Activated CD8-positive, alpha-beta memory T cell treated with anti-CD3 and anti-CD28 coated beads, Interleukin-2, amount 10 ng/mL, durations not matched to agents 7 days and 5 days (primary cell): ENCODE data around the gene TYMP. TPM values are rescaled to one million over a fixed set of nuclear protein-coding genes. Genes with fewer than 3 reads are reported as not detected.

Experiments used
- ATAC-seq: fragments of 150-1000 bp; cut with Tn5 transposase; one replicate; pipeline ENCODE4 v1.10.0; 2021; ENCODE audit warnings: moderate library complexity
- CTCF ChIA-PET: fragments of 350-600 bp; sonication (Branson Sonifier 250); formaldehyde crosslinking; loops from one replicate; lab custom pipeline; 2021; ENCODE audit warnings: antibody characterized with exemption; lab: Charles Lee
- DNase-seq: peaks from one replicate; pipeline ENCODE4 v3.0.0-alpha.2; 2020
- H3K27ac Mint-ChIP-seq: one replicate; pipeline ENCODE4 v1.8.0; 2021; ENCODE audit warnings: mild to moderate bottlenecking, mixed read lengths
- H3K27me3 Mint-ChIP-seq: one replicate; pipeline ENCODE4 v1.8.0; 2021; ENCODE audit warnings: mixed read lengths
- H3K36me3 Mint-ChIP-seq: one replicate; pipeline ENCODE4 v1.8.0; 2021; ENCODE audit warnings: mild to moderate bottlenecking, mixed read lengths
- H3K4me1 Mint-ChIP-seq: one replicate; pipeline ENCODE4 v1.8.0; 2021; ENCODE audit warnings: mixed read lengths
- H3K4me3 Mint-ChIP-seq: one replicate; pipeline ENCODE4 v1.8.0; 2021; ENCODE audit warnings: mild to moderate bottlenecking, moderate library complexity, mixed read lengths
- H3K9me3 Mint-ChIP-seq: one replicate; pipeline ENCODE4 v1.8.0; 2022; ENCODE audit warnings: low read depth, mixed read lengths
- total RNA-seq, 2 experiments: library from RNA; stranded (reverse); gene quantifications; one replicate each; pipeline ENCODE4 v1.2.3, GENCODE V29; 2021

TYMP gene
- total RNA-seq, 2 experiments from 2014 or later, result 93.1 to 108 TPM

DNA sequence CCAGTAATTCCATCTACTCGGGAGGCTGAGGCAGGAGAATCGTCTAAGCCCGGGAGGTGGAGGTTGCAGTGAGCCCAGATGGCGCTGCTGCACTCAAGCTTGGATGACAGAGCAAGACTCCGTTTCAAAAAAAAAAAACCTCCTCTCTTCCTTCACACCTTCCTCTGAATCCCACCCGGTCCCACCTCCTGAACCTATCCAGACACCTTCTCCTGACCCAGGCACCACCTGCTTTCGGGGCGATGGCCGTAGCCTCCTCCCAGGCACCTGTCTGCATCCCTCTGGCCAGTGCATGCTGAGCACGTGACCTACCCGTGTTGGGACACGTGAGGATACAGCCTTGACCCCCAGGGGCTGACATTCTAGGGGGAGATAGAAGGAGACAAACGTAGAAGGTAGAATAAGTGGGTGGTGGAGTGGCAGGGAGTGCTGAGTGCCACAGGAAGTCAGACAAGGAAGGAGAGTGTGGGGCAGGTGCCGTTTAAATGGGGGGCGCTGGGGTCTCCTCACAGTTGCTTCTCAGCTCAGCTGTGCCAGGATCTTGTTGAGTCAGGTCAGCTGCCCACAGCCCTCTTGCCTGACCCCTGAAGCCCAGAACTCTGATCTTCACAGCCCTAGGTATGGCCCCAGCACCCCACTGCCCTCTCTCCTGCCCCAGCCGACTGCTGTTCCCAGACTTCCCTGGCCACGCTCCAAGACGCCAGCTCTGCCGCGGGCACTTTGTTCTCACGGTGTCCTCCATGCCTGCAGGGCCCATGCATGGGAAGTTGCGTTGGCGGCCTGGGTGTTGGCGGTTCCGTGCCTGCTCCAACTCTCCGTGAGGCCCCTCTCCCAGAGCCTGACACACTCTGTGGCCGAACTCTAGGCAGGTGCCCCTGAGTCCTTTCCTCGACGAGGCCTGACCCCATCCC is 44.3 kb downstream of the TYMP start:
- Mint-ChIP-seq H3K4me3 (no peak overlapping the region), H3K27ac (peak overlapping the region; percentile 3), H3K36me3 (no peaks in the 10 kb centered on the region), H3K4me1 (no peaks in the 10 kb centered on the region), H3K9me3 (no peaks in the 10 kb centered on the region), H3K27me3 (no peaks in the 10 kb centered on the region)
- no peak for DNase-seq
- ATAC-seq, result no peak
- CTCF ChIA-PET, result interaction anchor here (1.1 to 1.7 kb wide), 3 partner anchors 9 to 40 kb away, joined by 3 to 7 read pairs (median 4); partner anchors contain the start of gene SCO2

DNA sequence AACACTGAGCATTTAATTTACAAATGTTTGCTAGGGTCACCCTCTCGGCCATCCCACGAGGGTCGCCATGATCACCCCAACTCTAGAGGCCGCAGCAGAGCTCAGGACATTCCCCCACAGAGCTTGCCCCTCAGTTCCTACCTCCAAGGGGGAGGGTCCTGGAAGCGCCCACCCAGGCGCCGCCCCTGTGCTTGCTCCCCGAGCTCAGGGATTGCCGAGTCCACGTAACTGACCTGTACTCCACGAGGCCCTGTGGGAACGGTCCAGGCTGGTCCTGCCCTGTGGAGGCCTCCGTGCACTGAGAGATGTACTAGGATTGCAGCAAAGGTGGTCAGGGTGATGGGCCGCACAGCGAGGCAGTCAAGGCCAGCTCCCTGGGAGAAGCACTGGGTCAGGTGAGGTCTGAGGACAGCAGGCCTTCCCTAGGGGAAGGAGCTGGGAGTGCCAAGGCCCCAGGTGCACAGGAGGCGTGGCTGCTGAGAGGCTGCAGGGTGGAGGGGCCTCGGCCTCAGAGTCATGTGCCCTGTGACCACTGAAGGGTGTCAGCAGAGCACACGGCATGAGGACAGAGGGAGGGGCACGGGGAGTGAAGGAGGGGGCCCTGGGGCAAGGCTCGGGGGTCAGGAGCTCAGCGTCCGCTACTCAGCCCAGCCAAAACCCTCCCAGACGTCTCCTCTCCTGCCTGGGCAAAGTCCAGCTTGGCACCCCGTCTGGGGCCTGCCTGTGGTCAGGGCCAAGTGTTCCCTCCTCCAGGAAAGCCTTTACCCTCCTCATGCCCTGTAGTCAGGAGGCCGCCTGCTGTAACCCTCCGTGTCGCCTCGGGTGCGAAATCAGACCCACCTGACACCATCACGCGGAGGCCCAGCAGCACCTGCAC is 45.6 kb downstream of the TYMP start:
- H3K9me3 Mint-ChIP-seq, result no peaks in the 10 kb centered on the region
- peaks cover 9% of the 10 kb centered on the region for H3K27me3 Mint-ChIP-seq
- H3K27ac Mint-ChIP-seq, result no peak overlapping the region
- ATAC-seq (no peak), DNase-seq (no peak)
- H3K4me3 Mint-ChIP-seq, result no peak overlapping the region
- CTCF ChIA-PET, result interaction anchor here (0.9 to 1.7 kb wide), 5 partner anchors 11 to 41 kb away, joined by 3 to 7 read pairs (median 3); partner anchors contain the start of gene SCO2
- H3K36me3 Mint-ChIP-seq, result no peaks in the 10 kb centered on the region
- no peaks in the 10 kb centered on the region for H3K4me1 Mint-ChIP-seq

DNA sequence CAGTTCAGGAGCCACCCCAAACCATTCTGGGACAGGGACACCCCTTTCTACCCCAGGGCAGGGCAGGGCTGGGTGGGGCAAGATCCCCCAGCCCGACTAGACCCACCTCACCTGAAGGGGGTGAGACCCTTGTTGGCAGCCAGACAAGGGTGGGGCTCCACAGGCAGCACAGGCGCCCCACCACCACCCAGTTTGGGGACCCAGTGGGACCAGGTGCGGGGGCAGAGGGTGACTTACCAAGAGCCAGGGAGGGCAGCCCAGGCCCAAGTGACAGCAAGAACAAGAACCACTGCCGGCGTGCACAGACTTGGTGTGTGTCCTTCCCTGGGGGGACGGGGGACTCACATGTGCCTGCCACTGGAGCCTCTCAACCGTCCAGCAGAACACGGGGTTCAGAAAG is 46.3 kb downstream of the TYMP start:
- Mint-ChIP-seq H3K27ac (no peak overlapping the region), H3K4me1 (no peaks in the 10 kb centered on the region), H3K4me3 (no peak overlapping the region), H3K36me3 (no peaks in the 10 kb centered on the region), H3K9me3 (no peaks in the 10 kb centered on the region), H3K27me3 (peaks cover 15% of the 10 kb centered on the region)
- CTCF ChIA-PET, result interaction anchor here (1.2 kb wide), 1 partner anchor 15 kb away, joined by 3 read pairs; no protein-coding TSS in a partner anchor
- ATAC-seq, result no peak
- no peak for DNase-seq

DNA sequence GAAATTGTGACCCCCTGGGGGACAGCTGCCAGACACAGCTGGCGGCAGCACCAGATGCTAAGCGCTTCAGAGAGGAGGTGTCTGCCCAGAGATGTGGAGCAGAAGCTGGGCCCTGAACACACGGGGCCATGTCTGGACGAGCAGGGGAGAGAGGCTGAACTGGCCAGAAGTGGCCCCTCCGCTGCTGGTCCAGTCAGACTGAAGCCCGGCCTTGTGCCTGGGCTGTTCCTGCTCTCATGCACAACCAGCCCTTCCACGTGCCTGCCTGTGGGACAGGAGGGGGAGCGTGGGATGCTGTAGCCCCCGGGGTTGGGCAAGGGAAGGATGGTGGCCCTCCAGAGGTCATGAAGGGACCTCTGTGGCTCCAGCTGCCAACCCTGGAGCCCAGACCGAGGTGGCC is 46.7 kb downstream of the TYMP start:
- H3K9me3 Mint-ChIP-seq, result no peaks in the 10 kb centered on the region
- no peak overlapping the region for H3K27ac Mint-ChIP-seq
- no peaks in the 10 kb centered on the region for H3K4me1 Mint-ChIP-seq
- H3K36me3 Mint-ChIP-seq, result no peaks in the 10 kb centered on the region
- DNase-seq (no peak), ATAC-seq (no peak)
- peaks cover 16% of the 10 kb centered on the region for H3K27me3 Mint-ChIP-seq
- H3K4me3 Mint-ChIP-seq, result no peak overlapping the region
- CTCF ChIA-PET, result interaction anchor here (1.2 to 2.0 kb wide), 2 partner anchors 10 to 15 kb away, joined by 3 to 9 read pairs; no protein-coding TSS in a partner anchor

DNA sequence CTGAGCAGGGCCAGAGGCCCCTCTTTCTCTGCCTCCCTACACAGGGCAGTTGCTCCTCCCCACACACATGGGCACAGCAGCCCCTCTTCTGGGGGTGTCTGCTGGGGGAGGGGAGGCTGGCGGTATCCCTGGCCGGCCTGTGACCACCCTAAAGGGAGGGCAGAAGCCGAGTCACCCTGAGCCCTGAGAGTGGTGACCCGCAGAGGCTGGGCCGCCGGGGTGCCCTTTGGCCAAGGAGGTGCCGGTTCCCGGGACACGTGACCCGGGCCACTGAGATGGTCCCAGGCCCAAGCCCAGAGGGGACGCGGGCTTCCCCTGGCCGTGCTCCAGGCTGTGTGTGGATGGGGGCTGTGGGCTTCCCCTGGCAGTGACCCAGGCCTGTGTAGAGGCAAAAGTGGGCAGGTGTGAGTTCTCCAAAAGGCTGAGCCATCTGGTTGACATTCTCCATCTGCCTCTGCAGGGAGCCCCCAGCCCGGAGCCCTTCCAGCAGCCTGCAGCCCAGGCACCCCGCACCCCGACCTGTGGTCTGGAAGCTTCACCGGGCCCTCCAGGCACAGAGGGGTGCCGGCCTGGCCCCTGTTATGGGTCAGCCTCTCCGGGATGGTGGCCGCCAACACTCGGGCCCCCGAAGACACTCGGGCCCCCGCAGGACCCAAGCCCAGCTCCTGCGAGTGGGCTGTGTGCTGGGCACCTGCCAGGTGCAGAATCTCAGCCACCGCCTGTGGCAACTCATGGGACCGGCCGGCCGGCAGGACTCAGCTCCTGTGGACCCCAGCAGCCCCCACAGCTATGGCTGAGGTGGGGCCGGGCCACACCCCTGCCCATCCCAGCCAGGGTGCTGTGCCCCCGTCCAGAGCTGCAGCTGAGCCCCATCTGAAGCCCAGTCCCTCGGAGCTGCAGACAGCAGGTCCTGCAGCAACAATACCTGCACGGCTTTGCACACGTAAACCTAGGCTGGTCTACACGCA is 47.4 kb downstream of the TYMP start:
- CTCF ChIA-PET, result interaction anchor here (0.8 to 2.0 kb wide), 3 partner anchors 9 to 17 kb away, joined by 4 to 9 read pairs (median 5); no protein-coding TSS in a partner anchor
- Mint-ChIP-seq H3K4me1 (no peaks in the 10 kb centered on the region), H3K27ac (no peak overlapping the region), H3K4me3 (peak overlapping the region; percentile 64), H3K27me3 (peaks cover 16% of the 10 kb centered on the region), H3K36me3 (no peaks in the 10 kb centered on the region), H3K9me3 (no peaks in the 10 kb centered on the region)
- DNase-seq (no peak), ATAC-seq (no peak)

DNA sequence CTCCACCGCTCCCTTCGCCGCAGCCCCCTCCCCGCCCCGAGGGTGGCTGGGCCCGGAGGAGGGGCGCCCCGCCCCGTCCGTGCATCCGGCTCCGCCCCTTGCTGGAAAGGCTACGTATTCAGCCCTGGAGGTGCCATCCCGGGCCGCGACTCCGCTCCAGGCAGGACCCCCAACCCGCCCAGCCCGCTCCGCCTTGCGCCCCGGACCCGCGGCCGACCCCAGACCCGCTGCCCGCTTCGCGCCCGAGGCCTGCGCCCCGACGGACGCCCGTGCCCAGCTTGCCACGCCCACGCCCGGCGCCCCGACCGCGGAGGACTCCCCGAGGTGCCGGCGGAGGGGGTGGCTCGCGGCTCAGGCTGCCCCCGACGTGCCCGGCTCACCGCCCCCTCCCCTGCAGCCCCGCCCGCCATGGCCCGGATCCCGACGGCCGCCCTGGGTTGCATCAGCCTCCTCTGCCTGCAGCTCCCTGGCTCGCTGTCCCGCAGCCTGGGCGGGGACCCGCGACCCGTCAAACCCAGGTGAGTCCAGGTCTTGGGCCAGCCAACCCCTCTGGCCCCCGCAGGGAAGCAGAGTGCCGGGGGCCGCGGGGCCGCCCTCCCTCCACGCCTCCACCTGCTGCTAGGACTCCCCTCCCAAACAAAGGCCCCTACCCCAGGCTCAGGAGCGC is 48.2 kb downstream of the TYMP start, which contains the start of gene ADM2:
Gene ADM2 (plus strand): TSS at position 104 of the 667 bp plus-strand sequence. CDS start 305 bp downstream, at position 409.
- DNase-seq, result peak; percentile 72
- Mint-ChIP-seq H3K4me3 (peak within 1 kb of the TSS; percentile 64), H3K4me1 (peaks cover 4% of the 10 kb centered on the region), H3K36me3 (no peaks in the 10 kb centered on the region), H3K9me3 (no peaks in the 10 kb centered on the region), H3K27ac (no peak within 1 kb of the TSS), H3K27me3 (peaks cover 16% of the 10 kb centered on the region)
- peak; percentile 90 for ATAC-seq
- CTCF ChIA-PET, result interaction anchor here (0.8 to 2.0 kb wide), 6 partner anchors 8 to 139 kb away, joined by 3 to 9 read pairs (median 4); no protein-coding TSS in a partner anchor

DNA sequence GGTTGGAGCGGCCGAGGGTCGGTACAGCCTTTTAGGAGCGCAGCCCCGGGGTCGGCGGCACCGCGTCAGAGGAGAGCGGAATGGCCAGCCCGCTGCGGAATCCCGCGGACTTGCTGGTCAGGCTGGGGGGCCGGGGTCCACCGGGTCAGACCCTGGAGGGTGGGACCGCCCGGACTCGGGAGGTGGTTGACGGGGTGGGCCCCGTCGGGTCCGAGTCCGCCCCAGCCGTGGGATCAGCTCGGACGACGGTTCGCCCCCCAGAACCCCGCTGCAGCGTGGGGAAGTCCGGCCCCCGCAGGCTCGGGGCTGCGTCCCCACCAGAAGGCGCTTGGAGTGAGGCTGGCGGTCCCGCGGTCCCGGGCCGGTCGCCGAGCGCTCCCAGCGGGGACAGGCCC is 48.8 kb downstream of the TYMP start:
- Mint-ChIP-seq H3K27me3 (peaks cover 16% of the 10 kb centered on the region), H3K9me3 (no peaks in the 10 kb centered on the region), H3K4me1 (peaks cover 4% of the 10 kb centered on the region), H3K36me3 (no peaks in the 10 kb centered on the region), H3K4me3 (peak overlapping the region; percentile 64), H3K27ac (no peak overlapping the region)
- CTCF ChIA-PET, result interaction anchor here (0.8 to 2.0 kb wide), 7 partner anchors 8 to 139 kb away, joined by 3 to 9 read pairs (median 4); no protein-coding TSS in a partner anchor
- ATAC-seq (no peak), DNase-seq (no peak)

DNA sequence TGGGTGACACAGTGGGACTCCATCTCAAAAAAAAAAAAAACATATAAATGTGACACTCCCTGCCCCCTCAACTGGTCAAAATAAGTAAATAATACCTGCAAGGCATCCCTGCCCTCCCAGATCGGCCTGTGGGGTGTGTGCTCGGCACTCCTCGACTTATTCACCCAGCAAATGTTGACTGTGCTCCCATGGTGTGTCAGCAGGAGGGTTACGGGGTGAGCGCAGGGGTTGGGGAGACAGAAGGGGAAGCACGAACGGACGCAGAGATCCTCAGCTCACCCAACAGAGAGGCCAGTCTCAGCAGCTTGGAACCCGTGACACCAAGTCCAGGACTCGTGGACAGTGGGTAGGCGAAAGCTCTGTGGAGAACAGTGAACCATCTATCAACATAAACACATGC is 50.1 kb downstream of the TYMP start:
- Mint-ChIP-seq H3K36me3 (no peaks in the 10 kb centered on the region), H3K27me3 (peaks cover 16% of the 10 kb centered on the region), H3K9me3 (no peaks in the 10 kb centered on the region), H3K27ac (no peak overlapping the region), H3K4me3 (peak overlapping the region; percentile 48), H3K4me1 (peaks cover 8% of the 10 kb centered on the region)
- CTCF ChIA-PET, result interaction anchor here (0.6 to 1.8 kb wide), 5 partner anchors 9 to 203 kb away, joined by 3 to 6 read pairs (median 4); no protein-coding TSS in a partner anchor
- ATAC-seq (no peak), DNase-seq (no peak)

DNA sequence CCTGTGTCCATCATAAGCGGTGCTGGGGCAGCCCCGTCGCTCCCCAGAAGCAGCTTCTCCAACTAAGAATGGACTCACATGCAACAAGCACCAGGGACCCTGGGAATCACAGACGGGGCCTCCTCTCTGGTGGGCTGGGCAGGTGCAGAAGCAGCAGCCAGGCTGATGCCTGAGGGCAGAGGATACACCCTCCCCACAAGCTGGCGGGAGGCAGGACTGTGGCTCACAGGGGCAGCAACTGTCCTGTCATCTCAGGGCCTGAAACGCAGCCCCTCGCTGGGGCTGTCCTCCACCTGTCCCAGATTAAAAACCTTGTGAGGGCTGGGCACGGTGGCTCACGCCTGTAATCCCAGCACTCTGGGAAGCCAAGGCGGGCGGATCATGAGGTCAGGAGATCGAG is 51.9 kb downstream of the TYMP start:
- ATAC-seq, result no peak
- CTCF ChIA-PET, result interaction anchor here (1.2 kb wide), 1 partner anchor 9 kb away, joined by 3 read pairs; no protein-coding TSS in a partner anchor
- peaks cover 19% of the 10 kb centered on the region for H3K4me1 Mint-ChIP-seq
- no peak for DNase-seq
- no peak overlapping the region for H3K27ac Mint-ChIP-seq
- H3K4me3 Mint-ChIP-seq, result no peak overlapping the region
- H3K27me3 Mint-ChIP-seq, result peaks cover 16% of the 10 kb centered on the region
- H3K36me3 Mint-ChIP-seq, result peaks cover 4% of the 10 kb centered on the region
- H3K9me3 Mint-ChIP-seq, result no peaks in the 10 kb centered on the region

DNA sequence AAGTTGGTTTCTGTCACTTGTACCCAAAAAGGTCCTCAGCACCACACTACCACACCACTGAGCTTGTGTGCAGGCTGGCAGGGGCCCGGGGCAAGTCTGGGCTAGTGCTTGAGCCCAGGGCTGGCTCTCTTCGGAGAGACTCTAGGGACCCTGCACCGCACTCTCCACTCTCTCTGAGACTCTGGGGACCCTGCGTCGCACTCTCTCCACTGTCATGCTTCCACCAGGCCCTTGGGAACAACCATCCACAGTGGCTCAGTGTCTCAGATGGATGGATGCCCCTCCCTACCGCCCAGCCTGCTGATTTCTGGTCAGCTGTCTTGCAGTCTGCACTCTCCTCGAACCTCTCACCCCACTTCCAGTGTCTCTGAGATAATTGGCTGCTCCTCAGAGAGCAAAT is 52.9 kb downstream of the TYMP start:
- no peak for DNase-seq
- Mint-ChIP-seq H3K27me3 (peaks cover 16% of the 10 kb centered on the region), H3K9me3 (no peaks in the 10 kb centered on the region), H3K4me1 (peaks cover 30% of the 10 kb centered on the region), H3K4me3 (no peak overlapping the region), H3K36me3 (peaks cover 5% of the 10 kb centered on the region), H3K27ac (peak overlapping the region; percentile 19)
- CTCF ChIA-PET, result interaction anchor here (0.8 kb wide), 1 partner anchor 21 kb away, joined by 3 read pairs; no protein-coding TSS in a partner anchor
- no peak for ATAC-seq
